Tibial nerve (tissue), 4 donors: ENCODE data around the gene ZNF407.

ENCODE experiments used
- CTCF ChIP-seq, 5 experiments: fragments of 200-600 bp in 3 of 5; fragments of 450-650 bp in 2 of 5; sonication (generic) in 3 of 5; IDR thresholded peaks; one replicate each; pipeline ENCODE4 v1.5.1; 2016 to 2019; ENCODE audit warnings: antibody characterized with exemption in 5 of 5, mild to moderate bottlenecking in 3 of 5, moderate library complexity in 2 of 5
- EP300 ChIP-seq, 2 donors: sonication (generic); formaldehyde crosslinking; IDR thresholded peaks; one replicate each; pipeline ENCODE4 v1.6.1; 2017; ENCODE audit warnings: antibody characterized with exemption in 2 of 2, mild to moderate bottlenecking in 1 of 2
- POLR2A ChIP-seq, 2 donors: fragments of 450-650 bp; IDR thresholded peaks; one replicate each; pipeline ENCODE4 v1.6.1; 2017; ENCODE audit warnings: antibody characterized with exemption in 2 of 2, mild to moderate bottlenecking in 2 of 2, moderate library complexity in 2 of 2

GRCh38 chr18:74817576-74817975, 219.9 kb downstream of the ZNF407 start:
- TF ChIP-seq CTCF (IDR thresholded peaks at IDR 0.05) (no peak), EP300 (IDR thresholded peaks at IDR 0.05) (no peak), POLR2A (IDR thresholded peaks at IDR 0.05) (no peak)
